ENCODE data around the gene CALM1. TPM values are rescaled to one million over a fixed set of nuclear protein-coding genes. Genes with fewer than 3 reads are reported as not detected.

CALM1 gene
- total and polyA plus RNA-seq, 2 experiments from 2014 or later, result 405 to 862 TPM

- Histone ChIP-seq H3K4me1 (ENCODE audit: insufficient read depth) (peaks cover 9% of the 10 kb centered on the region), H3K27ac (peak overlapping the region; percentile 76), H2AFZ (no peak overlapping the region), H3K4me3 (peak overlapping the region; percentile 85), H4K20me1 (ENCODE audit: insufficient read depth, poor library complexity, severe bottlenecking) (peaks cover 60% of the 10 kb centered on the region), H3K27me3 (no peaks in the 10 kb centered on the region), H3K36me3 (replicated peaks; ENCODE audit: insufficient read depth, low read depth) (no peaks in the 10 kb centered on the region), H3K9me3 (ENCODE audit: low read depth) (no peaks in the 10 kb centered on the region), H3K4me2 (peak overlapping the region; percentile 90), H3K9me2 (replicated peaks; ENCODE audit: insufficient read depth) (no peaks in the 10 kb centered on the region), H3K79me2 (peaks cover 62% of the 10 kb centered on the region)
- DNase-seq (ENCODE audit: low spot score), result peak; percentile 47
- TF ChIP-seq CTCF (IDR thresholded peaks at IDR 0.05; ENCODE audit: poor library complexity) (no peak), EZH2 (IDR thresholded peaks at IDR 0.05; ENCODE audit: borderline replicate concordance) (no peak), EZH2phosphoT487 (IDR thresholded peaks at IDR 0.05; ENCODE audit: low read depth, severe bottlenecking, unreplicated experiment) (no peak)
- WGBS (ENCODE audit: low lambda C conversion rate, missing lambda C conversion rate), result 8% methylated on average over 19 of the region's 35 CpGs
Observed at GRCh38 chr14:90398315-90398839, 1.5 kb downstream of the CALM1 start.

GRCh38 chr14:90398841-90399540 is 2.2 kb downstream of the CALM1 start:
- no peak for DNase-seq (ENCODE audit: low spot score)
- Histone ChIP-seq H4K20me1 (ENCODE audit: insufficient read depth, poor library complexity, severe bottlenecking) (peaks cover 65% of the 10 kb centered on the region), H3K79me2 (peaks cover 62% of the 10 kb centered on the region), H3K4me2 (peak overlapping the region; percentile 90), H3K4me3 (peak overlapping the region; percentile 85), H3K27ac (peak overlapping the region; percentile 76), H3K4me1 (ENCODE audit: insufficient read depth) (peaks cover 9% of the 10 kb centered on the region), H3K27me3 (no peaks in the 10 kb centered on the region), H3K9me2 (replicated peaks; ENCODE audit: insufficient read depth) (no peaks in the 10 kb centered on the region), H2AFZ (no peak overlapping the region), H3K36me3 (replicated peaks; ENCODE audit: insufficient read depth, low read depth) (no peaks in the 10 kb centered on the region), H3K9me3 (ENCODE audit: low read depth) (no peaks in the 10 kb centered on the region)
- WGBS (ENCODE audit: low lambda C conversion rate, missing lambda C conversion rate), result 39% methylated on average over 8 of the region's 8 CpGs
- TF ChIP-seq EZH2phosphoT487 (IDR thresholded peaks at IDR 0.05; ENCODE audit: low read depth, severe bottlenecking, unreplicated experiment) (no peak), EZH2 (IDR thresholded peaks at IDR 0.05; ENCODE audit: borderline replicate concordance) (no peak), CTCF (IDR thresholded peaks at IDR 0.05; ENCODE audit: poor library complexity) (no peak)

DNA sequence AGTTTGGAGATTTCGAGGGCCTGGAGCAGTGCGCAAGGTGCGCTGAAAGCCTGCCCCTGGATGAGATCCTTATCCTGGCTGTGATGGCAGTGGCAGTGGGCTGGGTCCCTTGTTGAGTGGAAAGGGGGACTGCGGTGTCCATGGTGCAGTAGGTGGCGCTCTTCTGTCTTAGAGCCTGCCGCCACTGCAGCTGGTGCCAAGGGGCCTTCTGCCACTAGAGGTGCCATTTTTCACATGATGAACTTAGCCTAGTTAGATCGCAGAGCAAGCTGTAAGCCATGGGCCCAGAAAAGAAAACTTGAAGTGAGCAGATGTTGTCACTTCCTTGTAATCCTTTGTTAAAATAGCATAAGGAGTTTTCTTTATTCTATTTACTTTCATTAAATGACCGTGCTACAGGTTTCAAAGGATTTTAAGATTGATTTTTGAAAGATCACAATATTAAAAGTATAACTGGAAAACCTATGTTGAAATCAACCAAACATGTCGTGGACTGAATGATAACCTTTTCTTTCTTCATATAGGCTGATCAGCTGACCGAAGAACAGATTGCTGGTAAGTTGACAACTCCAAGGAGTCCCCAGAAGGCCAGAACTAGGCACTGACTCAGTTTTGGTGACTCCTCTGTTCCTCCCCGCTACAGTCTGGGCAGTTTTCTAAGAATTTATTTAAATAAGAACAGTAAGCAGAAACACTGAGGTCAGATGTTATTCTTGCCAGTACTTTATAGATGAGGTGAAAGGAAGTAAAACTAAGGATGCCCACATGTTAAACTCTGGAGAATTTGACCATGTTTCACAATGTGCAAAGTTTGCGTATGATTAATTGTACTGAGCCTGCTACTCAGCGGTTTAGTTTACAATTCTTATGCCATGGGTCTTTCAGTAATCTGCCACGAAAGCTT is 3.0 kb downstream of the CALM1 start:
- H3K9me2 ChIP-seq (replicated peaks; ENCODE audit: insufficient read depth), result no peaks in the 10 kb centered on the region
- 46% methylated on average over 14 of the region's 14 CpGs for whole genome bisulfite sequencing (ENCODE audit: low lambda C conversion rate, missing lambda C conversion rate)
- TF ChIP-seq CTCF (IDR thresholded peaks at IDR 0.05; ENCODE audit: poor library complexity) (peak; percentile 100), EZH2 (IDR thresholded peaks at IDR 0.05; ENCODE audit: borderline replicate concordance) (no peak)
- peak overlapping the region; percentile 90 for H3K4me2 ChIP-seq
- peaks cover 66% of the 10 kb centered on the region for H4K20me1 ChIP-seq (ENCODE audit: insufficient read depth, poor library complexity, severe bottlenecking)
- H3K79me2 ChIP-seq, result peaks cover 62% of the 10 kb centered on the region
- H3K27ac ChIP-seq, result peak overlapping the region; percentile 76
- peak; percentile 96 for DNase-seq (ENCODE audit: low spot score)
- peaks cover 9% of the 10 kb centered on the region for H3K4me1 ChIP-seq (ENCODE audit: insufficient read depth)
- no peaks in the 10 kb centered on the region for H3K9me3 ChIP-seq (ENCODE audit: low read depth)
- no peak overlapping the region for H2AFZ ChIP-seq
- peak overlapping the region; percentile 85 for H3K4me3 ChIP-seq
- no peaks in the 10 kb centered on the region for H3K27me3 ChIP-seq
- no peaks in the 10 kb centered on the region for H3K36me3 ChIP-seq (replicated peaks; ENCODE audit: insufficient read depth, low read depth)

Data from hepatocyte (in vitro differentiated cells).